GM18498 (cell line): ENCODE data around the gene PROB1.
"Not testable (repeated sequence)": the region's sequence is repeated elsewhere in the genome, so short reads cannot be mapped to it uniquely, and the experiment has no call there.

ENCODE experiments used
- ATAC-seq: cut with Tn5 transposase; IDR thresholded peaks from one replicate; pipeline ENCODE4 v1.9.1; 2021; ENCODE audit warnings: mild to moderate bottlenecking, moderate library complexity; ENCODE audit not compliant: unreplicated experiment

Gene PROB1

DNA sequence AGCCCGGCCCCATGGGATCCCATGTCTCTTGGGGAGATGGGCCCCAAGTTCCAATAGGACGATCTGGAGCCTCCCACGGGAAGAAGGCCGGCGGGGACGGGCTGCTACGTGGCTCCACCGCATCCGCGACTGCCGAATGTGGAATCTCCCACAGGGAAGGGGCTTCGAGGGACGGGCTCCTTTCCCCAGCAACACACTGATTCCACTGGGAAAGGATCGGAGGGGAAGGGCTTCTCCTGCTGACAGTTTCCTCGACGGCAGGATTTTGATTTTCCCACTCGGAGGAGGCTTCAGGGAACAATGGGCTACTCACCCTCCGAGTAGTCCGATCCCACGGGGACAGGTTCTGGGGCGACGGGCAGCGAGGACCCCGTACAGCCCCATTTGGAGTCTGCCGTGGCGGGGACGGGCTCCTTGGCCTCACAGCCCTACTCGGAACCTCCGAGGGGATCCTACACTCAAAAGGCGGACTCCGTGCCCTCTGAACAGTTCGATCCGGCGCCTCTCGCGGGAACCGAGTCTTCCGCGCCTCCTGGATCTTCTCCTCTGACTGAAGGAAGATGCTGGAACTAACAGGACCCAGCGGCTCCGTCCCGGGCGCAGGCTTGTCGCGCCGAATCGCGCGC, 1.3 kb downstream of the PROB1 start:
- no peak for ATAC-seq

- ATAC-seq = peak; percentile 54
Observed at GRCh38 chr5:139392678-139393496, 2.0 kb downstream of the PROB1 start.

GRCh38 chr5:139392324-139392677, 2.6 kb downstream of the PROB1 start:
- ATAC-seq = no peak

GRCh38 chr5:139391570-139392323, 3.2 kb downstream of the PROB1 start:
- no peak for ATAC-seq

DNA sequence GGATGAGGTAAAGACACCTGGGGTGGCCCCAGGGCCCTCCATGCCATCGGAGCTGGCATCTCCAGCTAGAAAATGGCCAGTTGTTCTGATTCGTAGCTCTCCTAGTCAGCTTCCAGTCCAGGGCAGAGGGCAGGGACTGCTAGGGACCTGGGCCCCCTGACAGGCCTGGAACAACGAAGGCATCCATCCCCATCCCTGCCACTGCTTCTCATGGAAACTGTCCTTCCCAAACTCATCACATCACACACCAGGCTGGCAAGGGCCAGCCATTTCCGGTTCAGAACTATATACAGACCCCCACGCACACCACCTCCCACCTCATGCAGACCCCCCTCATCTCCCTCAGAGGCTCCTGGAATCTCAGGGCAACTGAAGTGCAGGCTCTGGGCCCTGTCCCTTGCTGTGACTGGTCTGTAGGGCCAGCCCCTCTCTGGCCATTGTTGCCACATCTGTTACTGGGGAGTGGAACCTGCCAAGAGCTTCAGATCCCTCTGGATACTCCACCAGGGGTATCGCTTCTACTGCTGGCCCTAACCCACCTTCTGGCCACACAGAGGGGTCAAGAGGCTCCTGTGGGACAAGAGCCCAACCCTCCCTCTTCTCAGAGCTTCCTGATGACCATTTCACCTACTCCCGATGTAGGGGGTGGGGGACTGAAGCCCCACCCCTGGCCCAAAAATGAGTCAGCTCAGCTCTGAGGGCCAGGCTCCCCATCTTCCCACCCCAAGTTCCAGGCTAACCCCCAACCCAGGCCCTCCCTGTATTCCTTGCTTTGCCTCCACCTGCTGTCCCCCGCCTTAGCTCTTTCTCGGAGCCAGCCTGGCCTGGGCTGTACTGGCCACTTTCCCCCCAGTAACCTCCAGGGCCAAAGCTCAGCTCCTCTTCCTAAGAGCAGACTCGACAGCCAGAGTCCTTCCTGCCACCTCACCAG, 4.0 kb downstream of the PROB1 start:
- ATAC-seq = no peak

GRCh38 chr5:139389701-139390638, 4.9 kb downstream of the PROB1 start, which contains the start of gene MZB1:
Gene MZB1, minus strand, starts transcription at chr5:139389913. Its CDS starts 57 bp downstream, at chr5:139389856.
- peak; percentile 47 for ATAC-seq

GRCh38 chr5:139388198-139388821, 6.6 kb downstream of the PROB1 start:
- no peak for ATAC-seq

DNA sequence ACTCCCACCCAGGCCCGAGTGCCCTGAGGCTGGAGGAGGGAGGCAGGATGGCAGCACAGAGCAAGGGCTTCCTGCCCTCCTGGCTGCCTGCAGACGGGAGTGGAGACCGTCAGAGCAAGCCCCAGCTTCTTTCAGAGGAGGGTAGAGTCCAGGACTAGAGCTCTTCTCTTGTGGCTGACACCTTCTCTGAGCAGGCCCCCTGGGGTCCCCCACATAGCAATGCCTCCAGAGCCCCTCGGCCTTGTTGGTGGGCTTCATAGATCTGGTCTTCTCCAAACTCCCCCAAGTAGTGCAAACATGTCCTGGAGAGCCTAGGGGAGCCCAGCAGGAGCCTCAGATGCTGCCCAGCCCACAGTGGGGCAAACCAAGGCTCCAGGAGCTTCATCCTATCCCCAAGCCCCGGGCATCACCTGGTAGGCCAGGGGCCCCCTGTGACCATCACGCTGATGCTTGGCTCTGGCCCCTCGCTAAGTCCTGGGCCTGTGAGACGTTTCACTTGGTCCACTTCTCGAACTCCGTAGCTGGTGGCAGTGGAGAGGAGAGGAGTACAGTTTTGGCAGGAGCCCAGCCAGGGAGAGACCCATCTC, 7.2 kb downstream of the PROB1 start:
- ATAC-seq = no peak

DNA sequence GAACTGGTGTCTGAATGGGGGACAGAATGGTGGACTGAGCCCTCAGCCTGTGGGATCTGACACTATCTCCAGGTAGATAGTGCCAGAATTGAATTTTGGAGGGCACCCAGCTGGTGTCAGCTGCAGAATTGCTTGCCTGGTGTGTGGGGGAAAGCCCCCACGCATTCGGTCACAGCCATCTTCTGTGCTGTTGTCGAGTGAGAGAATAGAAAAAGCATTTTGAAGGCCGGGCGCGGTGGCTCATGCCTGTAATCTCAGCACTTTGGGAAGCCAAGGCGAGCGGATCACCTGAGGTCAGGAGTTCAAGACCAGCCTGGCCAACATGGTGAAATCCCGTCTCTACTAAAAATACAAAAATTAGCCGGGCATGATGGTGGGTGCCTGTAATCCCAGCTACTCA, 7.9 kb downstream of the PROB1 start:
- ATAC-seq = not testable (repeated sequence)

DNA sequence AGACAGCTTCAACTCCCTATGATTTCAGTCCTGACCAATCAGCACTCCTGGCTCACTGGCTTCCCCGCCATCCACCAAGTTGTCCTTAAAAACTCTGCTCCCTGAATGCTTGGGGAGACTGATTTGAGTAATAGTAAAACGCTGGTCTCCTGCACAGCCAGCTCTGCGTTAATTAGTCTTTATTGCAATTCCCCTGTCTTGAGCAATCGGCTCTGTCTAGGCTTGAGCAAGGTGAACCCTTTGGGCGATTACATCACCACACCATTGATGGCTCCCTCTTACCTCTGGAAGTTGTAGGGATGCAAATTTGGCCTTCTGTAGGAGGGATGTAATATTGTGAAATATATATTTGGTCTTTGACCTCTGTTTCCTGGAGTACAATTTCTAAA, 8.9 kb downstream of the PROB1 start:
- ATAC-seq = no peak

DNA sequence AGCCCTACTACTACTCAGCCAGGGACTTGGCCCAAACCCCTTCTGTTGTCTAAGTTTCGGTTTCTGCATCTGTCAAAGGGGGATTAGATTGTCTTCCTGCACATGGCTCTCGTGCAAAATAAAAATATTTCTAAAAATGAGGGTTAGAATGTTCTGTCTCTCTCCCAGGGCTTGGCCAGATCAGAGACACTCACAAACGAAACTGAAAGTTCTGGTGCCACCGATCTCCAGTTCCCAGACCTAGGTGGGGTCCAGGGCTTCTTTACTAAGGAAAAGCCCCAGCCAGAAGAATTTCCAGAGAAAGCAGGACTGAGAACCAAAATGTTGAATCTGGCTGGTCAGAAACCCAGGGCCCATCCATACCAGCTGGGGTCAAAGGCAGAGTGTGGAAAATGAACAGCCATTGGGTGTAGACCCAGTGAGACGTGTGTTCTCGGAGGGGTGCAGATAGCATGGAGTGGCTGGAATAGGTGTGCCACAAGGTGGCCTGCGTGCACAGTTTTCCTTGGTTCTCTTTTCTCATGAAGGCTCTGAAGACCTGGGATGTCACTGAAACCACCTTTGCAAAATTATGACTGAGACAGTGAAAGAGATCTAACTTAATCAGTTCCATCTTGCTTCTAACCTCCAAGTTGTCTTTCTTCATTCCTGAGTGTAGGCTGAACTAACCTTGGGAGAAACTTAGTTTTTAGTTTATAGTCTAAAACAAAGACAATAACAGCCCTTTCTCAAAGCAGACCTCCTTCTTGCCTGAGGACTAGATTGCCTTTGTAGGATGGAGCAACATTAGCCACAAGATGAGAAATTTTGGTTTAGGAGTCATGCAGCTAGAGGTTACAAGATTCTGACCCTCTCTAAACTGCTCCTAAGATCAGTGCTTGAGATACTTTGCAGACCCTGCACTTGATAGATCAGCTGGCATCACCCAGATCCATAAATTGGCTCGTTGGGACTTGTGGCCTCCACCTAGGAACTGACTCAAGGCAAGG, 9.5 kb downstream of the PROB1 start:
- ATAC-seq = no peak

DNA sequence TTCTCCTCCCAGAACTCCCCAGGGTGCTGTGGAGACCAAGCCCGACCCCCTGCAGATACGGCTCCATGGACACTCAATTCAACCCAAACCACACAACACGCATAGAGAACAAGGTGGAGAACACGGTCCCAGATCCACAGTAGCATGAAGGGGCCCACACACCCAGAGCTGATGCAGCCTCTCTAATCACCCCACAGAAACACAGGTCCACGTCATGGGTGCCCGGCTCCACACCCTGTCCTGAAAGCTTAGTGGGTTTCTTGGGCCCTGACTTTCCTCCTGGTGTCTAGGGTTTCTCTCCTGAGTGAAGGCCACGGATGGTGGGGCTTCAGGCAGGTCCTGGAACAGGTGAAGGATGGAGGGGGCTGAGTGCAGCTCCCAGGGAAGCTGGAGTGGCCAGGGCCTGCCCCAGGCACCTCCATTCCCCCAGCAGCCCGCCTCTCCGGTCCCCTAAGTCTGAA, 10.3 kb downstream of the PROB1 start:
- ATAC-seq = no peak

DNA sequence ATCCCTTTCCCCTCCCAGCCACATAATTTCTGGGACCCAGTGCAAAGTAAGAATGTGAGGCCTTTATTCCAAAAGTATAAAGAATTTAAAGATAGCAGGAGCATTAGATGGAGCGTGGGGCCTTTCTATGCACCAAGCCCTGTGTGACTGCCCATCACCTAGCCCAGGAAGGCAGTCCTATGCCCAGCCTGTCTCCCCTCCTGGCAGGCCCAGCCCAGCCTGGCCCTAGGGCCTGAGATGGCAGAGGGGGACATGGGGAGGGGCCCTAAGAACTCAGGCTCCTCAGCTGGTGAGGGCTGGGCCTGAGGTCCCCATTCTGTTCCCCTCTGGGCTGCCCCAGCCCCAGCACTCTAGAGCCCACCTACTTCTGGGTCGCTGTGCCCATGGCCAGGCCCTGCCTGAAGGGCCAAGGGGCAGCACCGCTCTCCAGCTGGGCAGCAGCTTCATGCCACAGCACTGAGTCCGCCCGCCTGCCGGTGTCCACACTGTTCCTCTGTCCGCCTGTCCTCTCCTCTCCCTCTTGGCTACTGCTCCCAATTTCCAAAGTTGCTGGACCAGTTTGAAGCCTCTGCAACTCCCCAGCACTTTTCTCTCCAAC, 10.8 kb downstream of the PROB1 start:
- no peak for ATAC-seq

DNA sequence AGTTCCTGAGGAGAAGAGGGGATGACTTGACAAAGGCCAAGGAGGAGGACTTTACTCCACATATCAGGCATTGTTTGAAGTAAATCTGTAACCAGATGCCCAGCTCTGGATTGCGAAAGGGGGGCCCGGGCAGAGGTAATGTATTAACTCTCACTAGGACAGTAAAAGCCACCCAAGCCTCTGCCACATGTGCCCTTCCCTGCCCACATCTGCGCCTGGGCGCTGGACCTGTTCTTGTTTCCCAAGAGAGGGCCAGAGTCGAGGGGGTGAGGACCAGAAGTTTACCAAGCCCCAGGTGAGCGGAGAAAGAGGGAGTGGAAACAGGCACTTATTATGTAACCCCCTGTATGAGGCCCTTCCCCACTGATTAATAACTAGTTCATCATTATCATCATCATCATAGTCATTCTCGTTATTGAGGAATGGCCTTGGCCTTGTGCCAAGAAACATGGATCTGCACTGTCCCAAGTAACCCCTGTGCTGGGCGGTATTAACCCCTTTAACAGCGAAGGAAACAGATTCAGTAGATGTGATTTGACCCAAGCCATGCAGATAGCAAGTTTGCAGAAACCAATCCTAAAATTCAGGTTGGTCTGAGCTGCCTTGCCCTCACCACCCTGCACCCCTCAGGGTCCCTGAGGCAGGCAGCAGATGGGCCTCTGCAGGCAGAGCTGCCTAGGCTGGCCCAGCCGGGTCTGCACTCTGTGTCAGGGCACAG, 11.5 kb downstream of the PROB1 start, which contains the start of gene SLC23A1:
Gene SLC23A1, minus strand, starts transcription at position 23 of the 718 bp plus-strand sequence. CDS start 44 bp downstream, outside the sequence.
- ATAC-seq = no peak

DNA sequence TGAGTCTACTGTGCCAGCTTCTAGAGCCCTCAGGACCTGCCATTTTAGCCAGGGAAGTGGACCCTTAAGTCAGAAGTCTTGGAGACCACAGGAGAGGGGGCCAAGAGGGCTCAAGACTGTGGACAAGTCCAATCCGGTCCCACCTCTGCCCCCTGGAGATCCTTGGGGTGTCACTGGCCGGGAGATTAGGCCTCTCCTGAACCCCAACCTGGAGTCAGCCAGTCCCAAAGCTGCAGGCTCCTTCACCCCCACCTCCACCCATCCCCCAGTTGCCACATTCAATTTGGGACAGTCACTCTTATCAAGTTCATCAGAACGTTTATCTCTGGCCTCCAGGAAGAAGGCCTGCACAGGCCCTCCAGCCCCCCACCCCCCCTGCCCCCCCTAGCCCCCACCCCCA, 12.1 kb downstream of the PROB1 start:
- ATAC-seq = no peak
